Measurements from ENCODE around the gene IQCN. TPM values are rescaled to one million over a fixed set of nuclear protein-coding genes. Genes with fewer than 3 reads are reported as not detected.

Gene IQCN
- total RNA-seq, 2 experiments from 2014 or later: 18.1 to 18.7 TPM

DNA sequence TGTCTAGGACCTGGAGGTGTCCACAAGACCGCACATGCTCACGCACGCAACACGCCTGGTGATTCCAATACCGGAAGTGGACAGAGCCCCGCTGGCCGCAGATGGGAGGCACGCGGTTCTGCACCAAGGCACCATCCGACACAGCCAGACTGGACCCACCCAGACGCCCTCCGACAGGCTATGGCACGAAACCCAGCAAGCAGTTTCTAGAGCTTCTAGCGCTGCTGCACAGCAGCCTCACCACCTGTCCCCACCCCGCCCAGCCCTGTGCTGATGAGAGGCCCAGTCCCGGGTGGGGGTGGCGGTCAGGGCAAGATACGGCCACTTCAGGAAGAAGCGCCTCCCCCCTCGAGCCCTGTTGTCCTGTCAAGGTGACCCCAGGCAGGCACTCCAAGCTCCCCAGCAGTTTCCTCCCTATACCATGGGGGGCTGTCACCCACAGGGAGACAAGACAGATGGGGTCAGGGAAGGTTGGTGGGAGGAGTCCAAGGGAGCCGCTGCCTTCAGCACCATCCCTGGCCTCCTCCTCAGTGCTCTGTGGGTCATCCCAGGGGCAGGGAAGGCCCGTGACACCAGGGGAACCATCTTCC lies 37.3 kb upstream of the IQCN start:
- peaks cover 48% of the 10 kb centered on the region for H3K36me3 Mint-ChIP-seq (ENCODE audit: low read depth)
- ChIA-PET POLR2A (interaction anchor here (1.7 to 13.9 kb wide), 2 partner anchors 8 to 26 kb away, joined by 4 to 761 read pairs; partner anchors contain the start of gene JUND), CTCF (interaction anchor here (0.9 kb wide), 1 partner anchor 32 kb away, joined by 3 read pairs; no protein-coding TSS in a partner anchor)
- DNase-seq (no peak), ATAC-seq (ENCODE audit: poor library complexity) (no peak)
- H3K4me1 Mint-ChIP-seq (ENCODE audit: low read depth): peaks cover 12% of the 10 kb centered on the region
- no peak overlapping the region for H3K27ac Mint-ChIP-seq
- no peak overlapping the region for H3K4me3 ChIP-seq (ENCODE audit: low read length)
- H3K9me3 ChIP-seq (ENCODE audit: control insufficient read depth in 1 of 2, insufficient read depth in 1 of 2, low read length in 2 of 2): peaks cover 0 to 6% of the 10 kb centered on the region in 2 experiments
- intact Hi-C loops (cut with DNase I, micrococcal nuclease): no loop called here
- TF ChIP-seq, protein P1, sequence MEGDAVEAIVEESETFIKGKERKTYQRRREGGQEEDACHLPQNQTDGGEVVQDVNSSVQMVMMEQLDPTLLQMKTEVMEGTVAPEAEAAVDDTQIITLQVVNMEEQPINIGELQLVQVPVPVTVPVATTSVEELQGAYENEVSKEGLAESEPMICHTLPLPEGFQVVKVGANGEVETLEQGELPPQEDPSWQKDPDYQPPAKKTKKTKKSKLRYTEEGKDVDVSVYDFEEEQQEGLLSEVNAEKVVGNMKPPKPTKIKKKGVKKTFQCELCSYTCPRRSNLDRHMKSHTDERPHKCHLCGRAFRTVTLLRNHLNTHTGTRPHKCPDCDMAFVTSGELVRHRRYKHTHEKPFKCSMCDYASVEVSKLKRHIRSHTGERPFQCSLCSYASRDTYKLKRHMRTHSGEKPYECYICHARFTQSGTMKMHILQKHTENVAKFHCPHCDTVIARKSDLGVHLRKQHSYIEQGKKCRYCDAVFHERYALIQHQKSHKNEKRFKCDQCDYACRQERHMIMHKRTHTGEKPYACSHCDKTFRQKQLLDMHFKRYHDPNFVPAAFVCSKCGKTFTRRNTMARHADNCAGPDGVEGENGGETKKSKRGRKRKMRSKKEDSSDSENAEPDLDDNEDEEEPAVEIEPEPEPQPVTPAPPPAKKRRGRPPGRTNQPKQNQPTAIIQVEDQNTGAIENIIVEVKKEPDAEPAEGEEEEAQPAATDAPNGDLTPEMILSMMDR (IDR thresholded peaks at IDR 0.05): no peak
- no peaks in the 10 kb centered on the region for H3K27me3 Mint-ChIP-seq
- no peaks in the 10 kb centered on the region for H3K27me3 ChIP-seq (ENCODE audit: control insufficient read depth in 1 of 2, insufficient read depth in 2 of 2, low read length in 2 of 2)
- H3K9me3 Mint-ChIP-seq: no peaks in the 10 kb centered on the region
- no peak overlapping the region for H3K4me3 Mint-ChIP-seq
- H3K4me1 ChIP-seq (ENCODE audit: insufficient read depth, low read length): peaks cover 48% of the 10 kb centered on the region
- no peak overlapping the region for H3K27ac ChIP-seq (ENCODE audit: low read depth in 1 of 2, low read length in 2 of 2)
- peaks cover 53% of the 10 kb centered on the region for H3K36me3 ChIP-seq (ENCODE audit: insufficient read depth, low read length)

DNA sequence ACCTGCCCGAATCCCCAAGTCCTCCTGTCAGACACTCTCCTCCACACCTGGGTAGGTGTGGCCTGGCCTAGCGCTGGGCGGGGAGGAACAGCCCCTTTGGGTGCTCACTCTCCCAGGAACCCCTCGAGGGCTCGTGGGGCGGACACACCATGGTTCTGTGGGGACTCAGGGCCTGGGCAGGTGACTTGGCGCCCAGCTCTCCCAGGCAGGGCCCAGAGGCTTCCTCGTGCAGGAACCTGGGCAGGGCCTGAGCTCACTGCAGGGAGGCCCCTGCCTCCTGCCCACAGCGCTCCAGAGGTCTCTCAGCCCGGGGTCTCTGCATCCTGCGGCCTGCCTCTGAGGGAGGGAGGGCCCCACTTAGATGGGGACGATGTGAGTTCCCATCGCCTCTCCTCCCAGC lies 36.7 kb upstream of the IQCN start:
- CTCF ChIA-PET: no interaction called here
- ATAC-seq (ENCODE audit: poor library complexity): no peak
- no peak overlapping the region for H3K27ac Mint-ChIP-seq

DNA sequence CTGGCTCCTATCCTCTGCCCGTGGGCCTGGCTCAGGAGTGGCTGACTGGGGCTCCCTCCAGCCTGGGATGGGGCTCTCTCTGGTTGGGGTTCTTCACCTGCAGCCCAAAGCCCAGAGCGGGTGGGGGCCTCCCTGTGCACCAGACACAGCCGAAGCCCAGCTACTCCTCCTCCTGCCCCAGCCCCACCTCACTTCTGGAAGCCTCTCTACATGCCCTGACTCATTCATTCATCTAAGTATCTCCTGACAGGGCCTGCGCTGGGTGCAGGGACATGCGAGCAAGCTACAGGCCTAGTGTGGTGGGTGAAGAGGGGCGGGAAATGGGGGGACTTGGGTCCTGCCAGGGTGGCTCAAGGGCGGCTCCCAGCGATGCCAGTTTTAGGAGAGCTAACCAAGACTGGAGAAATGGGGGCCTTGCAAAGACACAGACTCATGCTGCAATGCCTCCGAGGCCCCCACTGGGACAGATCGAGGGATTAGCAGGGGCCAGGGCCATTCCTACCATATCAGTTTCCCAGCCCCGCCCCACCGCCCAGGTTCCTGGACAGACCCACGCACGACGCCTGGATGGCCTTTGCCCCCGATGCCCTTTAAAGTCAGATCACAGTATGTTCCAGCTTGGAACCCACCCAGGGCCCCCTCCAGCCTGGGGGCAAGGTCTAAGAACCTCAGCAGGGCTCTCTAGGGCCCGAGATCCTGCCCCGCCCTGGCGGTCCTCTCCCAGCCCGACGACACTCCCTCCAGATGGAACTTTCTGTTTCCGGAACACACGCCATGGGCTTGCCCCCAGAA lies 36.1 kb upstream of the IQCN start:
- intact Hi-C loops (cut with DNase I, micrococcal nuclease): no loop called here
- Mint-ChIP-seq H3K4me1 (ENCODE audit: low read depth) (peaks cover 24% of the 10 kb centered on the region), H3K27me3 (no peaks in the 10 kb centered on the region), H3K36me3 (ENCODE audit: low read depth) (peaks cover 42% of the 10 kb centered on the region), H3K4me3 (no peak overlapping the region), H3K27ac (no peak overlapping the region), H3K9me3 (no peaks in the 10 kb centered on the region)
- no peak for DNase-seq
- H3K27me3 ChIP-seq (ENCODE audit: control insufficient read depth in 1 of 2, insufficient read depth in 2 of 2, low read length in 2 of 2): no peaks in the 10 kb centered on the region
- no peak overlapping the region for H3K27ac ChIP-seq (ENCODE audit: low read depth in 1 of 2, low read length in 2 of 2)
- TF ChIP-seq, protein P1 (IDR thresholded peaks at IDR 0.05): no peak
- ChIA-PET POLR2A (interaction anchor here (1.0 to 13.9 kb wide), 3 partner anchors 9 to 24 kb away, joined by 3 to 761 read pairs (median 4); partner anchors contain the start of genes JUND and LSM4), CTCF (no interaction called here)
- H3K4me1 ChIP-seq (ENCODE audit: insufficient read depth, low read length): peaks cover 48% of the 10 kb centered on the region
- no peak overlapping the region for H3K4me3 ChIP-seq (ENCODE audit: low read length)
- H3K9me3 ChIP-seq (ENCODE audit: control insufficient read depth in 1 of 2, insufficient read depth in 1 of 2, low read length in 2 of 2): peaks cover 0 to 6% of the 10 kb centered on the region in 2 experiments
- no peak for ATAC-seq (ENCODE audit: poor library complexity)
- peaks cover 55% of the 10 kb centered on the region for H3K36me3 ChIP-seq (ENCODE audit: insufficient read depth, low read length)

More for the DNA sequence above, 36.7 kb upstream of the IQCN start:
- TF ChIP-seq, protein P1 (IDR thresholded peaks at IDR 0.05): no peak
- Histone ChIP-seq H3K27ac (ENCODE audit: low read depth in 1 of 2, low read length in 2 of 2) (no peak overlapping the region), H3K36me3 (ENCODE audit: insufficient read depth, low read length) (peaks cover 55% of the 10 kb centered on the region), H3K4me3 (ENCODE audit: low read length) (no peak overlapping the region), H3K9me3 (ENCODE audit: control insufficient read depth in 1 of 2, insufficient read depth in 1 of 2, low read length in 2 of 2) (peaks cover 0 to 6% of the 10 kb centered on the region in 2 experiments), H3K4me1 (ENCODE audit: insufficient read depth, low read length) (peaks cover 48% of the 10 kb centered on the region), H3K27me3 (ENCODE audit: control insufficient read depth in 1 of 2, insufficient read depth in 2 of 2, low read length in 2 of 2) (no peaks in the 10 kb centered on the region)
- intact Hi-C loops (cut with DNase I, micrococcal nuclease): no loop called here
- POLR2A ChIA-PET: interaction anchor here (1.0 to 13.9 kb wide), 2 partner anchors 12 to 25 kb away, joined by 4 to 761 read pairs; partner anchors contain the start of genes JUND and LSM4
- DNase-seq: no peak
- no peaks in the 10 kb centered on the region for H3K9me3 Mint-ChIP-seq
- no peaks in the 10 kb centered on the region for H3K27me3 Mint-ChIP-seq
- H3K4me3 Mint-ChIP-seq: no peak overlapping the region
- peaks cover 48% of the 10 kb centered on the region for H3K36me3 Mint-ChIP-seq (ENCODE audit: low read depth)
- H3K4me1 Mint-ChIP-seq (ENCODE audit: low read depth): peaks cover 18% of the 10 kb centered on the region

Data from CD4-positive, alpha-beta T cell (primary cell).